Nephron (organoid): Measurements from ENCODE around the gene CHRNA4.
A peak's percentile ranks its signal among the peaks of the same experiment; 100 is the strongest.

Experiments
- H3K27ac Mint-ChIP-seq, 3 experiments: 2 replicates each; pipeline ENCODE4 v1.8.0; 2020; ENCODE audit warnings: mixed read lengths in 3 of 3, mild to moderate bottlenecking in 2 of 3, moderate library complexity in 1 of 3
- H3K27me3 Mint-ChIP-seq: 2 replicates; pipeline ENCODE4 v1.8.0; 2021; ENCODE audit warnings: low read depth, mild to moderate bottlenecking, moderate library complexity, mixed read lengths
- H3K36me3 Mint-ChIP-seq: 2 replicates; pipeline ENCODE4 v1.8.0; 2020; ENCODE audit warnings: low read depth, mixed read lengths
- H3K4me1 Mint-ChIP-seq: 2 replicates; pipeline ENCODE4 v1.8.0; 2020; ENCODE audit warnings: mixed read lengths
- H3K4me3 Mint-ChIP-seq, 3 experiments: 2 replicates each; pipeline ENCODE4 v1.8.0; 2020; ENCODE audit warnings: mild to moderate bottlenecking in 3 of 3, mixed read lengths in 3 of 3, moderate library complexity in 2 of 3
- H3K9me3 Mint-ChIP-seq: 2 replicates; pipeline ENCODE4 v1.8.0; 2020; ENCODE audit warnings: mixed read lengths
- TF ChIP-seq, protein P1 (sequence below), 3 experiments: fragments of 200-600 bp; sonication (generic); IDR thresholded peaks; one replicate each; pipeline ENCODE4 v1.5.0; 2021; ENCODE audit warnings: antibody characterized with exemption in 3 of 3; ENCODE audit not compliant: unreplicated experiment in 3 of 3

Gene CHRNA4

GRCh38 chr20:63297796-63298572 is 63.2 kb downstream of the CHRNA4 start:
- Mint-ChIP-seq H3K27ac (no peak overlapping the region), H3K4me1 (peaks cover 13% of the 10 kb centered on the region), H3K9me3 (peaks cover 11% of the 10 kb centered on the region), H3K4me3 (no peak overlapping the region), H3K27me3 (peaks cover 42% of the 10 kb centered on the region), H3K36me3 (no peaks in the 10 kb centered on the region)
- TF ChIP-seq, protein P1, sequence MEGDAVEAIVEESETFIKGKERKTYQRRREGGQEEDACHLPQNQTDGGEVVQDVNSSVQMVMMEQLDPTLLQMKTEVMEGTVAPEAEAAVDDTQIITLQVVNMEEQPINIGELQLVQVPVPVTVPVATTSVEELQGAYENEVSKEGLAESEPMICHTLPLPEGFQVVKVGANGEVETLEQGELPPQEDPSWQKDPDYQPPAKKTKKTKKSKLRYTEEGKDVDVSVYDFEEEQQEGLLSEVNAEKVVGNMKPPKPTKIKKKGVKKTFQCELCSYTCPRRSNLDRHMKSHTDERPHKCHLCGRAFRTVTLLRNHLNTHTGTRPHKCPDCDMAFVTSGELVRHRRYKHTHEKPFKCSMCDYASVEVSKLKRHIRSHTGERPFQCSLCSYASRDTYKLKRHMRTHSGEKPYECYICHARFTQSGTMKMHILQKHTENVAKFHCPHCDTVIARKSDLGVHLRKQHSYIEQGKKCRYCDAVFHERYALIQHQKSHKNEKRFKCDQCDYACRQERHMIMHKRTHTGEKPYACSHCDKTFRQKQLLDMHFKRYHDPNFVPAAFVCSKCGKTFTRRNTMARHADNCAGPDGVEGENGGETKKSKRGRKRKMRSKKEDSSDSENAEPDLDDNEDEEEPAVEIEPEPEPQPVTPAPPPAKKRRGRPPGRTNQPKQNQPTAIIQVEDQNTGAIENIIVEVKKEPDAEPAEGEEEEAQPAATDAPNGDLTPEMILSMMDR (IDR thresholded peaks at IDR 0.05; ENCODE audit: unreplicated experiment in 3 of 3) = no peak

DNA sequence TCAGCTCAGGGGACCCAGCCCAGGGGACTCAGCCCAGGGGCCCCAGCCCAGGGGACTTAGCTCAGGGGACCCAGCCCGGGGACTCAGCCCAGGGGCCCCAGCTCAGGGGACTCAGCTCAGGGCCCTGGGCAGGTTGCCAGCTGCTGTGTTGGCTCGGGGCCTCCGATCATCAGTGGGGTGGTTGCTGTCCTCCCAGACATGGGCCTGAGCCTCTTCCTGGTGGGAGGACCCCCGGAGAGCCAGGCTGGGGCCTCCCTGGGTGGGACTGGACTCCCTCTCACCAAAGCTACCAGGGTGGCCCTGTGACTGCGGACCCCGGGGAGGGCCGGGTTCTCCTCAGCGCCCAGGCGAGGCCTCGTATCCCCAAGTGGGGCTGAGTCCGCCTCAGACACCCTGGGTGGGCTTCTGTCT is 63.8 kb downstream of the CHRNA4 start:
- TF ChIP-seq, protein P1 (IDR thresholded peaks at IDR 0.05; ENCODE audit: unreplicated experiment in 3 of 3) = no peak
- H3K4me3 Mint-ChIP-seq = no peak overlapping the region
- H3K4me1 Mint-ChIP-seq = peaks cover 13% of the 10 kb centered on the region
- peaks cover 37% of the 10 kb centered on the region for H3K27me3 Mint-ChIP-seq
- peaks cover 7% of the 10 kb centered on the region for H3K9me3 Mint-ChIP-seq
- H3K36me3 Mint-ChIP-seq = no peaks in the 10 kb centered on the region
- no peak overlapping the region for H3K27ac Mint-ChIP-seq

- Mint-ChIP-seq H3K36me3 (no peaks in the 10 kb centered on the region), H3K4me1 (peaks cover 13% of the 10 kb centered on the region), H3K27ac (no peak overlapping the region), H3K4me3 (no peak overlapping the region), H3K27me3 (peaks cover 34% of the 10 kb centered on the region), H3K9me3 (peaks cover 7% of the 10 kb centered on the region)
- TF ChIP-seq, protein P1 (IDR thresholded peaks at IDR 0.05; ENCODE audit: unreplicated experiment in 3 of 3) = no peak
Observed at GRCh38 chr20:63296531-63297299, 64.4 kb downstream of the CHRNA4 start.

DNA sequence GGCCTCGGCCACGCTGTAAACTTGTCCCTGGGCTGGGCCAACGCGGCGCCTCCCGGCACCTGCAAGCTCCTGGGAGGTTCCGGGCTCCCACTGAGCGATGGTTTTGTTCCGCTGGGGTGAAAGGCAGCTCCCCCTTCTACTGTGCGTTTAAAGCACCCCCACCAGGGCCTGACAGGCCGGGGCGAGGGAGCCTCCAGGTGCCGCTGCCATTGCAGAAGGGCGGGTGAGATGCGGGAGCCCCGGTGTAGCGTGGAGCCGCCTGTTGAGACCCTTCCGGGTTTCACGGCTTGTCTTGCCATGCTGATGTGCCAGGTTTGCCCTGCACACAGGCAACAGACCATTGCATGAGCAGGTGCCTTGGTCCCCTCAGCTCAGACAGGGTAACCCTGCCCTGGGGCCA is 65.3 kb downstream of the CHRNA4 start:
- Mint-ChIP-seq H3K27ac (no peak overlapping the region), H3K4me1 (peaks cover 13% of the 10 kb centered on the region), H3K9me3 (peaks cover 2% of the 10 kb centered on the region), H3K27me3 (peaks cover 29% of the 10 kb centered on the region), H3K4me3 (no peak overlapping the region), H3K36me3 (no peaks in the 10 kb centered on the region)
- TF ChIP-seq, protein P1 (IDR thresholded peaks at IDR 0.05; ENCODE audit: unreplicated experiment in 3 of 3) = no peak

GRCh38 chr20:63295422-63295821 is 65.7 kb downstream of the CHRNA4 start:
- peaks cover 29% of the 10 kb centered on the region for H3K27me3 Mint-ChIP-seq
- H3K36me3 Mint-ChIP-seq = no peaks in the 10 kb centered on the region
- H3K4me1 Mint-ChIP-seq = peaks cover 13% of the 10 kb centered on the region
- H3K4me3 Mint-ChIP-seq = no peak overlapping the region
- peak overlapping the region in 2 of 3 experiments; percentile 66 to 81 for H3K27ac Mint-ChIP-seq
- H3K9me3 Mint-ChIP-seq = no peaks in the 10 kb centered on the region
- TF ChIP-seq, protein P1 (IDR thresholded peaks at IDR 0.05; ENCODE audit: unreplicated experiment in 3 of 3) = no peak
